OCI-LY3 (cell line): ENCODE measurements around the gene HIC1.

Experiments
- H2AFZ ChIP-seq: fragments of 200-600, 300-600 bp; shearing (Covaris generic); 2 replicates; pipeline ENCODE4 v1.6.0; 2014; ENCODE audit warnings: antibody characterized with exemption, low read depth, low read length
- H3K27ac ChIP-seq: fragments of 200-600, 300-600 bp; sonication (generic); 2 replicates; pipeline ENCODE4 v1.5.1; 2014; ENCODE audit warnings: mild to moderate bottlenecking, low read length, moderate library complexity, mixed read lengths
- H3K27me3 ChIP-seq: fragments of 200-600, 300-600 bp; sonication (generic); 2 replicates; pipeline ENCODE4 v1.6.1; 2014; ENCODE audit warnings: low read depth, low read length, mixed read lengths
- H3K36me3 ChIP-seq: fragments of 200-600, 300-600 bp; sonication (generic); replicated peaks from 2 replicates; pipeline ENCODE3; 2014; ENCODE audit warnings: low read depth, low read length, mixed read lengths
- H3K4me1 ChIP-seq: fragments of 300-600, 200-600 bp; sonication (generic); 2 replicates; pipeline ENCODE4 v1.6.1; 2014; ENCODE audit warnings: low read length, mixed read lengths
- H3K4me2 ChIP-seq: fragments of 200-600, 300-600 bp; sonication (generic); 2 replicates; pipeline ENCODE4 v1.6.1; 2014; ENCODE audit warnings: low read length, mixed read lengths
- H3K4me3 ChIP-seq: fragments of 300-600, 200-600 bp; sonication (generic); 2 replicates; pipeline ENCODE4 v1.5.1; 2014; ENCODE audit warnings: antibody characterized with exemption, mild to moderate bottlenecking, low read length, moderate library complexity
- H3K79me2 ChIP-seq: fragments of 300-600, 200-600 bp; shearing (Covaris generic); 2 replicates; pipeline ENCODE4 v1.6.1; 2014; ENCODE audit warnings: mild to moderate bottlenecking, low read length, mixed read lengths
- H3K9ac ChIP-seq: fragments of 300-600, 200-600 bp; shearing (Covaris generic); 2 replicates; pipeline ENCODE4 v1.6.0; 2014; ENCODE audit warnings: mild to moderate bottlenecking, low read length, moderate library complexity
- H3K9me3 ChIP-seq: fragments of 200-600, 300-600 bp; shearing (Covaris generic); 2 replicates; pipeline ENCODE4 v1.6.1; 2014; ENCODE audit warnings: low read length, mixed read lengths; ENCODE audit not compliant: insufficient read depth
- H4K20me1 ChIP-seq: fragments of 200-600, 300-600 bp; sonication (generic); 2 replicates; pipeline ENCODE4 v1.6.1; 2016; ENCODE audit warnings: low read length, mixed read lengths; ENCODE audit not compliant: insufficient read depth
- EZH2phosphoT487 ChIP-seq: fragments of 200-600 bp; shearing (Covaris generic); IDR thresholded peaks from 2 replicates; pipeline ENCODE4 v1.6.1; 2018; ENCODE audit warnings: antibody characterized with exemption, mixed run types, low read depth
- TF ChIP-seq, protein P1 (sequence below): fragments of 200-600, 300-600 bp; sonication (generic); IDR thresholded peaks from 2 replicates; pipeline ENCODE4 v1.5.1; 2014; ENCODE audit warnings: antibody characterized with exemption, low read length, low read depth

The HIC1 gene

DNA sequence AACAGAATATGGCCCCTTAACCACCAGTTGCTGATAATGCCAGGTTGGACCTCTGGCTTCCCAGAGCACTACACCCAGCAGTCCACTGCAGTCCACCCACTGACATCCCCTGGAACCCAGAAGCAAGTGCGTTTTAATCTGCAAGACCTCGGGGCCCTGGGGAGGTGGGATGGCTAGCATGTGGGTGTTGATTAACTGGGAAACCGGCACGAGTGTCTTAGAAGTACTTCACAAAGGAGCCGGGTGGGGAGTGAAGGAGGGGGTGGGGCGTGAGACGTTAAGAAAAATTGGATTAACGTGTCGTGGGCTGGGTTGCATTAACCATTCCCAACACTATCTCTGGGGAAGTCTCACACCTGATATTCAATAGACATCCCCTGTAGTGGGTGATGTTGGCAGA is 6.1 kb upstream of the HIC1 start:
- peak overlapping the region; percentile 66 for H3K4me2 ChIP-seq
- TF ChIP-seq, protein P1, sequence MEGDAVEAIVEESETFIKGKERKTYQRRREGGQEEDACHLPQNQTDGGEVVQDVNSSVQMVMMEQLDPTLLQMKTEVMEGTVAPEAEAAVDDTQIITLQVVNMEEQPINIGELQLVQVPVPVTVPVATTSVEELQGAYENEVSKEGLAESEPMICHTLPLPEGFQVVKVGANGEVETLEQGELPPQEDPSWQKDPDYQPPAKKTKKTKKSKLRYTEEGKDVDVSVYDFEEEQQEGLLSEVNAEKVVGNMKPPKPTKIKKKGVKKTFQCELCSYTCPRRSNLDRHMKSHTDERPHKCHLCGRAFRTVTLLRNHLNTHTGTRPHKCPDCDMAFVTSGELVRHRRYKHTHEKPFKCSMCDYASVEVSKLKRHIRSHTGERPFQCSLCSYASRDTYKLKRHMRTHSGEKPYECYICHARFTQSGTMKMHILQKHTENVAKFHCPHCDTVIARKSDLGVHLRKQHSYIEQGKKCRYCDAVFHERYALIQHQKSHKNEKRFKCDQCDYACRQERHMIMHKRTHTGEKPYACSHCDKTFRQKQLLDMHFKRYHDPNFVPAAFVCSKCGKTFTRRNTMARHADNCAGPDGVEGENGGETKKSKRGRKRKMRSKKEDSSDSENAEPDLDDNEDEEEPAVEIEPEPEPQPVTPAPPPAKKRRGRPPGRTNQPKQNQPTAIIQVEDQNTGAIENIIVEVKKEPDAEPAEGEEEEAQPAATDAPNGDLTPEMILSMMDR: no peak
- no peak for TF ChIP-seq EZH2phosphoT487
- no peaks in the 10 kb centered on the region for H3K79me2 ChIP-seq
- no peaks in the 10 kb centered on the region for H3K27me3 ChIP-seq
- no peak overlapping the region for H3K9ac ChIP-seq
- H3K9me3 ChIP-seq: no peaks in the 10 kb centered on the region
- 0 out of 2 replicates have a peak, but pooled peaks cover 6% of the 10 kb centered on the region for H3K4me1 ChIP-seq
- H4K20me1 ChIP-seq: no peaks in the 10 kb centered on the region
- peaks cover 3% of the 10 kb centered on the region for H3K36me3 ChIP-seq
- H3K4me3 ChIP-seq: peak overlapping the region; percentile 92
- no peak overlapping the region for H2AFZ ChIP-seq
- H3K27ac ChIP-seq: no peak overlapping the region

DNA sequence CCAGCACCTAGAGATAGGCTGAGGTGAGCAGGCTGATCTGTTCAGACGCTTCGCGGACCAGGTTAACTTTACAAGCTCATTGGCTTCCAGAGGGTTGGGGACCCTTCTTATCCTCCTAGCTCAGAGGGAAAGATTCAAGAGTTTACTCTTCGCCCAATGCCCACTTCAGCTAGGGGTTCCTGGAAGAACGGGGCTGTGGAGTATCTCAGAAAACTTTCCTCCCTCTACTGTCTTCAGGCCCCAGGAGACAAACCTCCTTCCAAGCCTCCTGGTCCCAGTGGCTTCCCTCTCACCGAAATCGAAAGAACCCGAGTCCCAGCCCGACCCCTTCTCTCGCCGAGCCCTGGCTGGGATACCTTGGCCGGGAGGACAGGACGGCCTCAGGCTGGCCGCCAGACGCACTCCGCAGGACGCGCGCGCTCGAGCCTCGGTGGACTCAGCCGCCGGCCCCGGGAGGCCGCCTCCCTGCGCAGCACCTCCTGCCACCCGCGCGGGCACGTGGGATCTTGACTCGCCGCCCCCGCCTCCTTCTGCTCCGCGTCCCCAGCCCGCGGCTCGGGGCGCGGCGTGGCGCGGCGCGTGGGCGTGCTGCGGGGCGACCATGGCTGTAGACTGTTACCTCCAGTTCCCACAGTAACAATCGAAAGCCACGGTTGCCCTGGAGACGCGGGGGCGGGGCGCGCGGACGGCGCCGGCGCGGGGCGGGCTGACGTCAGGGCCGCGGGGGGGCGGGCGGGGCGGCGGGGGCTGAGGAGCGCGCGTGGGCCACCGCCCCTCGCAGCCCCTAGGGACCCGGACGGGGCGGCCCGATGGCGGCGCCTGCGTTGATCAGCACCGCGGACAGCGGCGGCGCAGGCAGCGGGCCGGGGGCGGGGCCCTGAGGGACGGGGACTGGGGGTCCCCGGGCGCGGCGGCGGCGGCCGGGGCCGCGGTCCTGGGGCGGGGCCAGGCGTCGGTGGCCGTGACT is 5.3 kb upstream of the HIC1 start:
- Histone ChIP-seq H3K27me3 (no peaks in the 10 kb centered on the region), H3K79me2 (no peaks in the 10 kb centered on the region), H3K4me2 (peak overlapping the region; percentile 66), H2AFZ (peak overlapping the region; percentile 29; the same call in 1 of the 2 replicates), H3K27ac (no peak overlapping the region), H3K9me3 (no peaks in the 10 kb centered on the region), H3K36me3 (peaks cover 2% of the 10 kb centered on the region), H3K4me1 (peaks cover 8% of the 10 kb centered on the region; the same call in 1 of the 2 replicates), H3K4me3 (peak overlapping the region; percentile 92), H3K9ac (peak overlapping the region; percentile 53; the same call in 1 of the 2 replicates), H4K20me1 (no peaks in the 10 kb centered on the region)
- TF ChIP-seq, protein P1: no peak
- no peak for TF ChIP-seq EZH2phosphoT487

DNA sequence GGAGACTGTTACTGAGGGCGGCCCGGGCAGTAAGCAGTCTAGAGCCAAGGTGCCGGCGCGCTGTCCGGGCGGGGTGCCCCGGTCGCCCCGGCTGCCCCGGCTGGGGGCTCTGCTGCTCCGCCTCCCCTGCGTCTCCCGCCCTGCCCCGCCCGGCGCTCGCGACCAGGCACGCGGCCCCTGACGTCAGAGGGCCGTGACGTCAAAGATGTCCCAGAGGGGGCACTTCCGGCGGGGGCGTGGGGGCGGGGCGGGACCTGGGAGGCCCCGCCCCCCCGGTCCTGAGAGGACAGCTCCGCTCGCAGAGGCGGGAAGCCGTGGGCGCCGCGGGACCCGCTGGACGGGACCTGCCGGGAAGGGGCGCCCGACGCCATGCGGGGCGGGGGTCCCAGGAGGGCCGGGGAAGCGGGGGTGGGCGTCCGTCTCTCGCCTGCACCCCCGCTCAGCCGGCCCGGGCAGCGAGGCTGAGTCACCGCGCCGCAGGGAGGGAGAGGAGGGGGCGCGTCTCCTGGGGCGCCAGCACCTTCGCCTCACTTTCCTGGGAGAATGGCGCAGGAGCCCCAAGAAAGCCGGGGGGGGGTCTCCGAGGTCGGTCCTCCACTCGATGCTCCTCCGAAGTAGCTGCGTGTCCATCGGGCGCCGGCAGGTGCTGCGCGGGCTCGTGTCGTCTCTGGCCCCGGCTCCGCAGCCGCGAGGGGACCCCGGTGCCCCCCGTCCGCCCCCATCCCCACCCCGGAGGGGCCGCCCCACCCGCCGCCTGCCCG is 4.4 kb upstream of the HIC1 start:
- Histone ChIP-seq H4K20me1 (no peaks in the 10 kb centered on the region), H3K4me1 (peaks cover 9% of the 10 kb centered on the region; the same call in 1 of the 2 replicates), H3K4me3 (peak overlapping the region; percentile 92), H3K9me3 (no peaks in the 10 kb centered on the region), H3K27ac (no peak overlapping the region), H3K4me2 (peak overlapping the region; percentile 41), H3K9ac (no peak overlapping the region), H3K79me2 (no peaks in the 10 kb centered on the region), H3K36me3 (no peaks in the 10 kb centered on the region), H2AFZ (no peak overlapping the region), H3K27me3 (no peaks in the 10 kb centered on the region)
- no peak for TF ChIP-seq EZH2phosphoT487
- TF ChIP-seq, protein P1: no peak
